Activated CD4-positive, alpha-beta T cell treated with anti-CD3 and anti-CD28 coated beads, Interleukin-2, amount 10 ng/mL, durations not matched to agents 24 days and 14 days (primary cell): ENCODE results near the gene PCDHB14. TPM values are rescaled to one million over a fixed set of nuclear protein-coding genes. Genes with fewer than 3 reads are reported as not detected.
"Not testable (repeated sequence)": the region's sequence is repeated elsewhere in the genome, so short reads cannot be mapped to it uniquely, and the experiment has no call there.

Experiments used
- DNase-seq: peaks from one replicate; pipeline ENCODE4 v3.0.0; 2022
- H3K27ac Mint-ChIP-seq: one replicate; pipeline ENCODE4 v1.8.0; 2022; ENCODE audit warnings: mild to moderate bottlenecking, mixed read lengths
- H3K27me3 Mint-ChIP-seq: one replicate; pipeline ENCODE4 v1.8.0; 2022; ENCODE audit warnings: mixed read lengths
- H3K36me3 Mint-ChIP-seq: one replicate; pipeline ENCODE4 v1.8.0; 2022; ENCODE audit warnings: low read depth, mild to moderate bottlenecking, mixed read lengths
- H3K4me1 Mint-ChIP-seq: one replicate; pipeline ENCODE4 v1.8.0; 2021; ENCODE audit warnings: mixed read lengths
- H3K4me3 Mint-ChIP-seq: one replicate; pipeline ENCODE4 v1.8.0; 2022; ENCODE audit warnings: mild to moderate bottlenecking, moderate library complexity, mixed read lengths
- H3K9me3 Mint-ChIP-seq: one replicate; pipeline ENCODE4 v1.8.0; 2021; ENCODE audit warnings: mixed read lengths
- intact Hi-C: fragments of 100-400 bp; cut with micrococcal nuclease; formaldehyde crosslinking; loops from one replicate; pipeline ENCODE4 v1.15.1; 2023
- total RNA-seq: library from RNA; stranded (reverse); gene quantifications from 2 replicates; pipeline ENCODE4 v1.2.3, GENCODE V29; 2022

PCDHB14 gene
- total RNA-seq, 1 donor from 2014 or later = not detected

DNA sequence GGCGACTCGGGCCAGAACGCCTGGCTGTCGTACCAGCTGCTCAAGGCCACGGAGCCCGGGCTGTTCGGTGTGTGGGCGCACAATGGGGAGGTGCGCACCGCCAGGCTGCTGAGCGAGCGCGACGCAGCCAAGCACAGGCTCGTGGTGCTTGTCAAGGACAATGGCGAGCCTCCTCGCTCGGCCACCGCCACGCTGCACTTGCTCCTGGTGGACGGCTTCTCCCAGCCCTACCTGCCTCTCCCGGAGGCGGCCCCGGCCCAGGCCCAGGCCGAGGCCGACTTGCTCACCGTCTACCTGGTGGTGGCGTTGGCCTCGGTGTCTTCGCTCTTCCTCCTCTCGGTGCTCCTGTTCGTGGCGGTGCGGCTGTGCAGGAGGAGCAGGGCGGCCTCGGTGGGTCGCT lies 28.8 kb upstream of the PCDHB14 start:
- H3K27ac Mint-ChIP-seq, H3K27me3 Mint-ChIP-seq, H3K4me3 Mint-ChIP-seq, H3K36me3 Mint-ChIP-seq, DNase-seq, H3K4me1 Mint-ChIP-seq: not testable (repeated sequence)
- H3K9me3 Mint-ChIP-seq = peaks cover 21% of the 10 kb centered on the region
- intact Hi-C loops = loop anchor here (10.0 kb wide), 1 partner anchor 360 kb away; no protein-coding TSS in a partner anchor

GRCh38 chr5:141196363-141196762 lies 26.8 kb upstream of the PCDHB14 start:
- Mint-ChIP-seq H3K36me3 (no peaks in the 10 kb centered on the region), H3K4me1 (no peaks in the 10 kb centered on the region), H3K4me3 (no peak overlapping the region), H3K27me3 (peaks cover 2% of the 10 kb centered on the region), H3K27ac (no peak overlapping the region), H3K9me3 (peaks cover 23% of the 10 kb centered on the region)
- intact Hi-C loops = loop anchor here (10.0 kb wide), 1 partner anchor 358 kb away; no protein-coding TSS in a partner anchor
- DNase-seq = no peak

GRCh38 chr5:141199359-141200235 lies 23.5 kb upstream of the PCDHB14 start, which contains the start of gene PCDHB11:
TSS of gene PCDHB11 (plus strand) at chr5:141199627. CDS start at chr5:141199775, 148 bp downstream.
- no peaks in the 10 kb centered on the region for H3K36me3 Mint-ChIP-seq
- H3K4me3 Mint-ChIP-seq = no peak within 1 kb of the TSS
- DNase-seq = no peak
- intact Hi-C loops = loop anchor here (10.0 kb wide), 1 partner anchor 355 kb away; no protein-coding TSS in a partner anchor
- no peak within 1 kb of the TSS for H3K27ac Mint-ChIP-seq
- H3K9me3 Mint-ChIP-seq = peaks cover 22% of the 10 kb centered on the region
- H3K4me1 Mint-ChIP-seq = no peaks in the 10 kb centered on the region
- H3K27me3 Mint-ChIP-seq = no peaks in the 10 kb centered on the region

- intact Hi-C loops = not testable (repeated sequence)
- peaks cover 22% of the 10 kb centered on the region for H3K9me3 Mint-ChIP-seq
These were observed 22.0 kb upstream of the PCDHB14 start for GRCh38 chr5:141201126-141201525.

GRCh38 chr5:141201646-141202045 lies 21.5 kb upstream of the PCDHB14 start:
- H3K27ac Mint-ChIP-seq, H3K4me3 Mint-ChIP-seq, H3K4me1 Mint-ChIP-seq, H3K27me3 Mint-ChIP-seq, H3K36me3 Mint-ChIP-seq, DNase-seq, intact Hi-C loops: not testable (repeated sequence)
- H3K9me3 Mint-ChIP-seq = peaks cover 19% of the 10 kb centered on the region

More at GRCh38 chr5:141201126-141201525, 22.0 kb upstream of the PCDHB14 start:
- not testable (repeated sequence) for H3K4me1 Mint-ChIP-seq, H3K27me3 Mint-ChIP-seq, H3K27ac Mint-ChIP-seq, H3K36me3 Mint-ChIP-seq, DNase-seq, H3K4me3 Mint-ChIP-seq

- Mint-ChIP-seq H3K27ac (no peak within 1 kb of the TSS), H3K36me3 (no peaks in the 10 kb centered on the region), H3K9me3 (peaks cover 5% of the 10 kb centered on the region), H3K27me3 (peaks cover 2% of the 10 kb centered on the region), H3K4me3 (no peak within 1 kb of the TSS), H3K4me1 (no peaks in the 10 kb centered on the region)
- intact Hi-C loops = no loop called here
- DNase-seq = no peak
These were observed 14.7 kb upstream of the PCDHB14 start, which contains the start of gene PCDHB12 for GRCh38 chr5:141208478-141208877. TSS of gene PCDHB12 (plus strand) at chr5:141208719. CDS start at chr5:141208908, 189 bp downstream.

GRCh38 chr5:141210281-141210680 lies 12.9 kb upstream of the PCDHB14 start:
- H3K27ac Mint-ChIP-seq, DNase-seq, intact Hi-C loops, H3K36me3 Mint-ChIP-seq, H3K27me3 Mint-ChIP-seq, H3K4me1 Mint-ChIP-seq, H3K4me3 Mint-ChIP-seq: not testable (repeated sequence)
- peaks cover 16% of the 10 kb centered on the region for H3K9me3 Mint-ChIP-seq

DNA sequence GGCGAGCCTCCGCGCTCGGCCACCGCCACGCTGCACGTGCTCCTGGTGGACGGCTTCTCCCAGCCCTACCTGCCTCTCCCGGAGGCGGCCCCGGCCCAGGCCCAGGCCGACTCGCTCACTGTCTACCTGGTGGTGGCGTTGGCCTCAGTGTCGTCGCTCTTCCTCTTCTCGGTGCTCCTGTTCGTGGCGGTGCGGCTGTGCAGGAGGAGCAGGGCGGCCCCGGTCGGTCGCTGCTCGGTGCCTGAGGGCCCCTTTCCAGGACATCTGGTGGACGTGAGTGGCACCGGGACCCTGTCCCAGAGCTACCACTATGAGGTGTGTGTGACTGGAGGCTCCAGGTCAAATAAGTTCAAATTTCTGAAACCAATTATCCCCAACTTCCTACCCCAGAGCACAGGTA lies 12.3 kb upstream of the PCDHB14 start:
- DNase-seq, H3K4me1 Mint-ChIP-seq, H3K27ac Mint-ChIP-seq, H3K27me3 Mint-ChIP-seq, H3K4me3 Mint-ChIP-seq, intact Hi-C loops, H3K36me3 Mint-ChIP-seq: not testable (repeated sequence)
- H3K9me3 Mint-ChIP-seq = peaks cover 16% of the 10 kb centered on the region

- H3K4me1 Mint-ChIP-seq, H3K27ac Mint-ChIP-seq, DNase-seq, H3K27me3 Mint-ChIP-seq, intact Hi-C loops, H3K36me3 Mint-ChIP-seq, H3K4me3 Mint-ChIP-seq: not testable (repeated sequence)
- H3K9me3 Mint-ChIP-seq = peaks cover 20% of the 10 kb centered on the region
These were observed 9.3 kb upstream of the PCDHB14 start, which contains the start of gene PCDHB13 for GRCh38 chr5:141213656-141214339. TSS of gene PCDHB13 (plus strand) at chr5:141213919. CDS start at chr5:141214124, 205 bp downstream.

DNA sequence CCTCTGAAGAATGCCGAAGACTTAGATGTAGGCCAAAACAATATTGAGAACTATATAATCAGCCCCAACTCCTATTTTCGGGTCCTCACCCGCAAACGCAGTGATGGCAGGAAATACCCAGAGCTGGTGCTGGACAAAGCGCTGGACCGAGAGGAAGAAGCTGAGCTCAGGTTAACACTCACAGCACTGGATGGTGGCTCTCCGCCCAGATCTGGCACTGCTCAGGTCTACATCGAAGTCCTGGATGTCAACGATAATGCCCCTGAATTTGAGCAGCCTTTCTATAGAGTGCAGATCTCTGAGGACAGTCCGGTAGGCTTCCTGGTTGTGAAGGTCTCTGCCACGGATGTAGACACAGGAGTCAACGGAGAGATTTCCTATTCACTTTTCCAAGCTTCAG lies 8.6 kb upstream of the PCDHB14 start:
- DNase-seq, H3K4me3 Mint-ChIP-seq, H3K4me1 Mint-ChIP-seq, H3K27me3 Mint-ChIP-seq, H3K36me3 Mint-ChIP-seq, intact Hi-C loops, H3K27ac Mint-ChIP-seq: not testable (repeated sequence)
- H3K9me3 Mint-ChIP-seq = peaks cover 23% of the 10 kb centered on the region

DNA sequence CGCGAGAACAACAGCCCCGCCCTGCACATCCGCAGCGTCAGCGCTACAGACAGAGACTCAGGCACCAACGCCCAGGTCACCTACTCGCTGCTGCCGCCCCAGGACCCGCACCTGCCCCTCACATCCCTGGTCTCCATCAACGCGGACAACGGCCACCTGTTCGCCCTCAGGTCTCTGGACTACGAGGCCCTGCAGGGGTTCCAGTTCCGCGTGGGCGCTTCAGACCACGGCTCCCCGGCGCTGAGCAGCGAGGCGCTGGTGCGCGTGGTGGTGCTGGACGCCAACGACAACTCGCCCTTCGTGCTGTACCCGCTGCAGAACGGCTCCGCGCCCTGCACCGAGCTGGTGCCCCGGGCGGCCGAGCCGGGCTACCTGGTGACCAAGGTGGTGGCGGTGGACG lies 7.6 kb upstream of the PCDHB14 start:
- H3K36me3 Mint-ChIP-seq, H3K27ac Mint-ChIP-seq, H3K4me3 Mint-ChIP-seq, H3K4me1 Mint-ChIP-seq, intact Hi-C loops, DNase-seq, H3K27me3 Mint-ChIP-seq: not testable (repeated sequence)
- H3K9me3 Mint-ChIP-seq = peaks cover 25% of the 10 kb centered on the region

GRCh38 chr5:141216035-141216434 lies 7.1 kb upstream of the PCDHB14 start:
- H3K27ac Mint-ChIP-seq, H3K4me1 Mint-ChIP-seq, H3K36me3 Mint-ChIP-seq, H3K27me3 Mint-ChIP-seq, DNase-seq, H3K4me3 Mint-ChIP-seq, intact Hi-C loops: not testable (repeated sequence)
- H3K9me3 Mint-ChIP-seq = peaks cover 25% of the 10 kb centered on the region

DNA sequence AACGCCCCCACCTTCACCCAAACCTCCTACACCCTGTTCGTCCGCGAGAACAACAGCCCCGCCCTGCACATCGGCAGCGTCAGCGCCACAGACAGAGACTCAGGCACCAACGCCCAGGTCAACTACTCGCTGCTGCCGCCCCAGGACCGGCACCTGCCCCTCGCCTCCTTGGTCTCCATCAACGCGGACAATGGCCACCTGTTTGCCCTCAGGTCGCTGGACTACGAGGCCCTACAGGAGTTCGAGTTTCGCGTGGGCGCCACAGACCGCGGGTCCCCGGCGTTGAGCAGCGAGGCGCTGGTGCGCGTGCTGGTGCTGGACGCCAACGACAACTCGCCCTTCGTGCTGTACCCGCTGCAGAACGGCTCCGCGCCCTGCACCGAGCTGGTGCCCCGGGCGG lies 1.7 kb downstream of the PCDHB14 start:
- DNase-seq, H3K36me3 Mint-ChIP-seq, H3K9me3 Mint-ChIP-seq, H3K4me1 Mint-ChIP-seq, H3K4me3 Mint-ChIP-seq, H3K27ac Mint-ChIP-seq, intact Hi-C loops, H3K27me3 Mint-ChIP-seq: not testable (repeated sequence)

GRCh38 chr5:141225421-141225820 lies 2.3 kb downstream of the PCDHB14 start:
- intact Hi-C loops, H3K36me3 Mint-ChIP-seq, H3K27me3 Mint-ChIP-seq, DNase-seq, H3K4me3 Mint-ChIP-seq, H3K27ac Mint-ChIP-seq, H3K4me1 Mint-ChIP-seq, H3K9me3 Mint-ChIP-seq: not testable (repeated sequence)
